Subcutaneous abdominal adipose tissue (tissue), 5 donors: Measurements from ENCODE around the gene BANF1.

ENCODE experiments used
- H3K27ac ChIP-seq: one replicate; pipeline ENCODE4 v1.7.0; 2013; ENCODE audit warnings: low read depth, mild to moderate bottlenecking, inconsistent platforms, low read length, moderate library complexity
- H3K27me3 ChIP-seq, 5 donors: one replicate each; pipeline ENCODE4 v1.7.0; 2013; ENCODE audit warnings: low read length in 5 of 5, inconsistent platforms in 1 of 5; ENCODE audit not compliant: control insufficient read depth in 5 of 5, insufficient read depth in 4 of 5
- H3K36me3 ChIP-seq, 5 donors: one replicate each; pipeline ENCODE4 v1.7.0; 2013; ENCODE audit warnings: low read length in 5 of 5; ENCODE audit not compliant: control insufficient read depth in 5 of 5, insufficient read depth in 5 of 5
- H3K4me1 ChIP-seq, 5 donors: one replicate each; pipeline ENCODE4 v1.7.0; 2013; ENCODE audit warnings: low read length in 5 of 5, mild to moderate bottlenecking in 3 of 5, moderate library complexity in 1 of 5; ENCODE audit not compliant: control insufficient read depth in 5 of 5, insufficient read depth in 5 of 5
- H3K4me3 ChIP-seq, 5 donors: one replicate each; pipeline ENCODE4 v1.7.0; 2013; ENCODE audit warnings: low read length in 5 of 5, low read depth in 1 of 5
- H3K9ac ChIP-seq, 5 donors: one replicate each; pipeline ENCODE4 v1.7.0; 2013; ENCODE audit warnings: low read length in 5 of 5, mild to moderate bottlenecking in 4 of 5, moderate library complexity in 3 of 5
- H3K9me3 ChIP-seq, 5 donors: one replicate each; pipeline ENCODE4 v1.7.0; 2013; ENCODE audit warnings: low read length in 5 of 5; ENCODE audit not compliant: control insufficient read depth in 5 of 5
- donor health status: healthy.
- donor health status: healthy.
- donor health status: healthy.
- donor health status: healthy.
- donor health status: healthy.

The BANF1 gene

GRCh38 chr11:66050581-66051231, 48.4 kb downstream of the BANF1 start:
- Histone ChIP-seq H3K4me1 (peaks cover 0 to 39% (median 35%) of the 10 kb centered on the region in 5 donors), H3K9ac (peak overlapping the region in 1 of 5 donors; percentile 99), H3K27ac (peak overlapping the region; percentile 88), H3K27me3 (peaks cover 0 to 19% (median 13%) of the 10 kb centered on the region in 5 donors), H3K36me3 (peaks cover 0 to 14% (median 12%) of the 10 kb centered on the region in 5 donors), H3K4me3 (no peak overlapping the region), H3K9me3 (no peaks in the 10 kb centered on the region)

DNA sequence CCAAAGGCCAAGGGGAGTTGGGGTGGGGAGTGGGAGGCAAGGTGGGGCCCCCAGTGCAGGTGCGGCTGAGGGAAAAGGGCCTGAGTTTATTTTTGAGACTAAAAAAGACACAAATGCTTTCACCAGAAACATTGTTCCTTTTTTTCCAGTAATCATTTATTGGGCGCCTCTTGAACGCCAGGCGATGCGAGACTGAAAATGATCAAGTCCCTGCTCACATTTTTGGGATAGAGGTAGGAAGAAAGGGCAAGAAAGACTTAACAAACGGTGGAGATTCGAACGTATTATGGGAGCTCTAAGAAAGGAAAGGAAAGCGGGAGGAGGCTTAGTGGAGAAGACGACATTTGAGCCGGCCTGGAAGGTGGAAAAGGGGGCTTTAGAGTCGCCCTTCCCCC, 49.1 kb downstream of the BANF1 start:
- H3K4me1 ChIP-seq = peaks cover 0 to 42% (median 34%) of the 10 kb centered on the region in 5 donors
- no peaks in the 10 kb centered on the region for H3K9me3 ChIP-seq
- H3K9ac ChIP-seq = peak overlapping the region; percentile 35 to 99 (median 99)
- peak overlapping the region; percentile 88 for H3K27ac ChIP-seq
- H3K36me3 ChIP-seq = peaks cover 0 to 19% (median 14%) of the 10 kb centered on the region in 5 donors
- peak overlapping the region; percentile 54 to 99 (median 90) for H3K4me3 ChIP-seq
- H3K27me3 ChIP-seq = peaks cover 0 to 19% (median 13%) of the 10 kb centered on the region in 5 donors

GRCh38 chr11:66051766-66052663, 49.7 kb downstream of the BANF1 start, which contains the start of gene SF3B2:
Gene SF3B2 (plus strand): TSS chr11:66052364. CDS start chr11:66052385, 21 bp downstream.
- H3K9me3 ChIP-seq = no peaks in the 10 kb centered on the region
- H3K4me3 ChIP-seq = peak within 1 kb of the TSS; percentile 87 to 99 (median 94)
- H3K36me3 ChIP-seq = peaks cover 0 to 25% (median 21%) of the 10 kb centered on the region in 5 donors
- peaks cover 0 to 19% (median 13%) of the 10 kb centered on the region in 5 donors for H3K27me3 ChIP-seq
- peak within 1 kb of the TSS; percentile 93 to 99 (median 99) for H3K9ac ChIP-seq
- H3K4me1 ChIP-seq = peaks cover 0 to 48% (median 34%) of the 10 kb centered on the region in 5 donors
- H3K27ac ChIP-seq = peak within 1 kb of the TSS; percentile 88

DNA sequence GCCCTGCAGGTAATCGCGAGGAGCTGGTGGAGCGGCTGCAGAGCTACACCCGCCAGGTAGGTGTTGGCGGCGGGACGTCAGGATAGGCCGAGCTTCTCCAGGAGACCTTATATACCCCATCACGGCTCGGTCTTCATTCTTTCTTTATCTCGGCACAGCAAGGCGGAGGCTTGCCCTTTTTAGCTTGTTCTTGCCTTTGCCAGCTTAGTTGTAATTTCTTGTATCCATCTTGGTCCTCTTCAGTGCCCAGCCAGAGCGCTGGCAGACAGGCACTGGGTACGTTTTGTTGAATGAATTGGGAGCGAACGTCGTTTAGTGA, 50.3 kb downstream of the BANF1 start:
- Histone ChIP-seq H3K9ac (peak overlapping the region; percentile 93 to 99 (median 99)), H3K36me3 (peaks cover 0 to 31% (median 26%) of the 10 kb centered on the region in 5 donors), H3K27me3 (peaks cover 0 to 16% (median 11%) of the 10 kb centered on the region in 5 donors), H3K27ac (peak overlapping the region; percentile 88), H3K9me3 (no peaks in the 10 kb centered on the region), H3K4me3 (peak overlapping the region; percentile 87 to 99 (median 94)), H3K4me1 (peaks cover 0 to 48% (median 34%) of the 10 kb centered on the region in 5 donors)
